SH-SY5Y (cell line): ENCODE results near the gene RBKS.

Experiments used
- GATA2 ChIP-seq: IDR thresholded peaks from 2 replicates; pipeline ENCODE4 v1.6.1; 2011; ENCODE audit warnings: mild to moderate bottlenecking, low read depth, low read length
- GATA3 ChIP-seq: IDR thresholded peaks from 2 replicates; pipeline ENCODE4 v1.6.1; 2011; ENCODE audit warnings: low read depth, mild to moderate bottlenecking, low read length, moderate library complexity

DNA sequence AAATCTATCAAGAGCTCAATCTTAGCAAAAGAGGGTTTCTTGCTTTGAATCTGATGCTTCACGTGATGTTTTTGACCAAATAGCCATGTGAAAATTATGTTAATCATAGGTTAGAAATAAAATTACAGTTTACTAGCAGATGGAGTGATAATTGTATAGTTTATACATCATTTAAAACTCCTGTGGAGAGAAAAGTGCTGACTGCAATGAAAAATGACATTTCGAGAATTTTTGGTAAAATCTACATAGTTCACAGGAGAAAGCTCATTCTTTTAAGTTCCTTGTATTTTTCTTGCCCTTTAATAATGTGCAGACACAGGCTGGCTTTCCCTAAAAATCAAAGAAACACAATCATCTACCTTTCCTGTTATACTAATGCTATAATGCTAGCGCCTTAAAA is 33.2 kb downstream of the RBKS start:
- TF ChIP-seq GATA2 (no peak), GATA3 (no peak)
